ENCODE measurements around the gene A1CF. TPM values are rescaled to one million over a fixed set of nuclear protein-coding genes. Genes with fewer than 3 reads are reported as not detected.
A peak's percentile ranks its signal among the peaks of the same experiment; 100 is the strongest.
"Not testable (repeated sequence)": the region's sequence is repeated elsewhere in the genome, so short reads cannot be mapped to it uniquely, and the experiment has no call there.

A1CF gene
- total RNA-seq, 6 experiments from 2014 or later = 101 to 261 (median 171) TPM

DNA sequence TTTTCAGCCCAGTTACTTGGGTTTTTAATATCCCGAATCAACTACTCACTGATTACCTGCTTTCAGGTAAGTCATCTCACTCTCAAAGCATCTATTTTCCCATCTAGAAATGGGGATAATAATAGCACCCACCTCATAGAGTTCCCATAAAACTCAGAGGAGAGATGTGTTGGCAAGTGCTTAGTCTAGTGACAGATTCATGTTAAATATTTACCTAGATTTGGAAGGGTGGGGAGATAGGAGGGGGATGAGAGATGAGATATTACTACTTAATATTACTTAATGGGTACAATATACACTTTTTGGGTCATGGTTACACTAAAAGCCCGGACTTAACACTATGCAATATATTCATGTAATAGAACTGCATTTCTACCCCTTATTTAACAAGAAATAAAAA lies 7.0 kb upstream of the A1CF start:
- H3K36me3 ChIP-seq = no peaks in the 10 kb centered on the region
- intact Hi-C loops (cut with DNase I) = no loop called here
- H3K4me3 ChIP-seq = no peak overlapping the region
- no peak overlapping the region for H3K27ac ChIP-seq
- H3K9me3 ChIP-seq = no peaks in the 10 kb centered on the region
- peaks cover 0 to 18% (median 8%) of the 10 kb centered on the region in 4 donors for H3K4me1 ChIP-seq
- ATAC-seq = peak; percentile 31 to 73 (median 51)
- 32% methylated on average over 2 of the region's 2 CpGs for WGBS (ENCODE audit: insufficient coverage, low coverage, low lambda C conversion rate, missing lambda C conversion rate)
- no peaks in the 10 kb centered on the region for H3K27me3 ChIP-seq
- TF ChIP-seq, protein P1, sequence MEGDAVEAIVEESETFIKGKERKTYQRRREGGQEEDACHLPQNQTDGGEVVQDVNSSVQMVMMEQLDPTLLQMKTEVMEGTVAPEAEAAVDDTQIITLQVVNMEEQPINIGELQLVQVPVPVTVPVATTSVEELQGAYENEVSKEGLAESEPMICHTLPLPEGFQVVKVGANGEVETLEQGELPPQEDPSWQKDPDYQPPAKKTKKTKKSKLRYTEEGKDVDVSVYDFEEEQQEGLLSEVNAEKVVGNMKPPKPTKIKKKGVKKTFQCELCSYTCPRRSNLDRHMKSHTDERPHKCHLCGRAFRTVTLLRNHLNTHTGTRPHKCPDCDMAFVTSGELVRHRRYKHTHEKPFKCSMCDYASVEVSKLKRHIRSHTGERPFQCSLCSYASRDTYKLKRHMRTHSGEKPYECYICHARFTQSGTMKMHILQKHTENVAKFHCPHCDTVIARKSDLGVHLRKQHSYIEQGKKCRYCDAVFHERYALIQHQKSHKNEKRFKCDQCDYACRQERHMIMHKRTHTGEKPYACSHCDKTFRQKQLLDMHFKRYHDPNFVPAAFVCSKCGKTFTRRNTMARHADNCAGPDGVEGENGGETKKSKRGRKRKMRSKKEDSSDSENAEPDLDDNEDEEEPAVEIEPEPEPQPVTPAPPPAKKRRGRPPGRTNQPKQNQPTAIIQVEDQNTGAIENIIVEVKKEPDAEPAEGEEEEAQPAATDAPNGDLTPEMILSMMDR (IDR thresholded peaks at IDR 0.05) = no peak
- no peak for TF ChIP-seq POLR2A (IDR thresholded peaks at IDR 0.05)
- DNase-seq = no peak

DNA sequence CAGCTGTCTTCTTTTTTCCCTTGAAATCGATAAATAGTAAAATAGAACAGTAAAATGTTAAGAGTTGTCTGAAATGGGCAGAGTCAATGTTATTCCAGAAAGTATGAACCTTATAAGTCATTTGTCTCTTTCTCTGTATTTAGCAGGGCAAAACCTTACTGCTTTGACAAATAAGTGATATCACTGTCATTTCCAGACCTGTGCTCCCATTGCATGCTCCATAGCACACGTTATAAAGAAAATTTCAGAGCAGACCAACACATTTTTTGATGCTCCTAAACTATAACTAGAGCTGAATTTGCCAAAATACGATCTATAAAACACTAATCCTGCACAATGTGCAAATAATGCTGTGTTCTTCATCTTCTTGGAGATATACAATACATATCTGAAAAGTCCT lies 1.1 kb downstream of the A1CF start:
- Histone ChIP-seq H3K27me3 (no peaks in the 10 kb centered on the region), H3K4me1 (peaks cover 0 to 40% (median 10%) of the 10 kb centered on the region in 4 donors), H3K9me3 (no peaks in the 10 kb centered on the region), H3K36me3 (no peaks in the 10 kb centered on the region), H3K4me3 (peak overlapping the region; percentile 35 to 63 (median 57)), H3K27ac (peak overlapping the region; percentile 79 to 82 (median 80))
- peak in 2 of 4 donors; percentile 7 to 19 for ATAC-seq
- TF ChIP-seq, protein P1 (IDR thresholded peaks at IDR 0.05) = no peak
- no peak for TF ChIP-seq POLR2A (IDR thresholded peaks at IDR 0.05)
- DNase-seq = no peak
- WGBS (ENCODE audit: insufficient coverage, low coverage, low lambda C conversion rate, missing lambda C conversion rate) = 20% methylated on average over 3 of the region's 3 CpGs
- intact Hi-C loops (cut with DNase I) = no loop called here

DNA sequence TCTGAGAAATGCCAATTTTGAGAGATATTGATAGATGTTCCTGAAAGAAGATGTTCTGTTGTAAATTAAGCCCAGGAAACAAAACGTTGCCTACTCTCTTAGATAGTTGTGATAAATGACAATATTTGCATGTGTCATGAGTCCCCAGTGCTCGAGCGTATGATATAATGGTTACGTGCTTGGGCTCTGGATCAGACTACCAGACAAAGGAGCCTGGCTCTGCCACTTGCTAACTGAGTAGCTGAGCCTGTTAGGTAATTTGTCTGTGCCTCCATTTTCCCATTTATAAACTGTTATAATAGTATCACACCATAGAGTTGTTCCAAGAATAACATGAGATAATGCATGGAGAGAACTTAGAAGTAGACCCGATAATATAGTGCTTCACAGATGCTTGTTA lies 1.8 kb downstream of the A1CF start:
- H3K27me3 ChIP-seq = no peaks in the 10 kb centered on the region
- WGBS (ENCODE audit: insufficient coverage, low coverage, low lambda C conversion rate, missing lambda C conversion rate) = 17% methylated on average over 5 of the region's 5 CpGs
- H3K4me1 ChIP-seq = peaks cover 0 to 40% (median 11%) of the 10 kb centered on the region in 4 donors
- TF ChIP-seq POLR2A (IDR thresholded peaks at IDR 0.05) = peak; percentile 71
- TF ChIP-seq, protein P1 (IDR thresholded peaks at IDR 0.05) = no peak
- H3K36me3 ChIP-seq = no peaks in the 10 kb centered on the region
- H3K9me3 ChIP-seq = no peaks in the 10 kb centered on the region
- DNase-seq = peak in 1 of 3 donors; percentile 60
- intact Hi-C loops (cut with DNase I) = no loop called here
- peak; percentile 68 to 79 (median 71) for ATAC-seq
- H3K4me3 ChIP-seq = peak overlapping the region; percentile 35 to 63 (median 57)
- H3K27ac ChIP-seq = peak overlapping the region; percentile 79 to 82 (median 80)

DNA sequence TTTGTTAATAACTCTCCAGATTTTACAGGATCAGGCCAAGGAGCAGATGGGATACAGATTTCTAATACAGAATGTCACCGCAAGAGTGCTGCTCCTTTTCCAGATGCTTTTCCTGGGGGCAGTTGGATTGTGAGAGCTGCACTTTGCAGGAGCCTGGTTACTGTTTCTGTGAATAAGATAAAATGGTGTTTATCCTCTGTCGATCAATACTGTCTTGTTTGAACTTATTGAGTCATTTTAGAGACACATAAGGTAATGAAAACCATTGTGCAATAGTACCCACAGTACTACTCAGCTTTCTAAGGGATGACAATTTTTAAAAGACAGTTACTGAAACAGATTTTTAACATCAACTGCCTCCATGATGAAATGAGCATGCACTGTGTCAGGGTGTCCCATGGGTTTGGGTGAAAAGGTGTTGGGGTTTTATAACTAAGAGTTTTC lies 2.9 kb downstream of the A1CF start:
- intact Hi-C loops (cut with DNase I) = no loop called here
- Histone ChIP-seq H3K27ac (peak overlapping the region; percentile 79 to 82 (median 80)), H3K27me3 (no peaks in the 10 kb centered on the region), H3K4me3 (peak overlapping the region in 2 of 3 donors; percentile 57 to 63), H3K36me3 (no peaks in the 10 kb centered on the region), H3K4me1 (peaks cover 0 to 48% (median 16%) of the 10 kb centered on the region in 4 donors), H3K9me3 (no peaks in the 10 kb centered on the region)
- TF ChIP-seq, protein P1 (IDR thresholded peaks at IDR 0.05) = peak in 1 of 4 donors; percentile 10
- peak; percentile 55 for TF ChIP-seq POLR2A (IDR thresholded peaks at IDR 0.05)
- ATAC-seq (peak; percentile 63 to 74 (median 69)), DNase-seq (peak in 1 of 3 donors; percentile 53)
- WGBS (ENCODE audit: insufficient coverage, low coverage, low lambda C conversion rate, missing lambda C conversion rate) = 12% methylated on average over 2 of the region's 2 CpGs

DNA sequence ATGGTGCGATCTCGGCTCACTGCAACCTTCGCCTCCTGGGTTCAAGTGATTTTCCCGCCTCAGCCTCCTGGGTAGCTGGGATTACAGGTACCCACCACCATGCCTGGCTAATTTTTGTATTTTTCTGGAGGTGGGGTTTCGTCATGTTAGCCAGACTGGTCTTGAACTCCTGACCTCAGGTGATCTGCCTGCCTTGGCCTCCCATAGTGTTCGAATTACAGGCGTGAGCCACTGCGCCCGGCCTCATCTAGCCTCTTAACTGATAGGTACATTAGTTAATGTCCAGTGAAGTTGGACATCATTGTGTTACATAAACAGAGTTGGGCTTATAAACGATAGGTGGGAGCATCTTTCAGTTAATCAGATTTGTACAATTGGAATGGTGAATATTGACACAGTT lies 4.4 kb downstream of the A1CF start:
- DNase-seq; intact Hi-C loops (cut with DNase I); H3K9me3 ChIP-seq; H3K36me3 ChIP-seq; H3K27me3 ChIP-seq; ATAC-seq: not testable (repeated sequence)
- WGBS (ENCODE audit: insufficient coverage, low coverage, low lambda C conversion rate, missing lambda C conversion rate) = 43% methylated on average over 10 of the region's 10 CpGs
- Histone ChIP-seq H3K4me1 (peaks cover 0 to 57% (median 20%) of the 10 kb centered on the region in 4 donors), H3K4me3 (peak overlapping the region in 1 of 3 donors; percentile 8), H3K27ac (peak overlapping the region in 2 of 3 donors; percentile 22 to 79)

Data from right lobe of liver (tissue), 6 donors.